HCT116 (cell line): ENCODE measurements around the gene MAGOHB. TPM values are rescaled to one million over a fixed set of nuclear protein-coding genes. Genes with fewer than 3 reads are reported as not detected.

Experiments
- ATAC-seq: fragments of 200-7000 bp; cut with Tn5 transposase; 2 replicates; pipeline ENCODE4 v1.9.1; 2020; ENCODE audit warnings: mild to moderate bottlenecking, moderate library complexity
- BruUV-seq: library from RNA; stranded (reverse); fragments of 400-500 nt; replicated peaks from 2 replicates; lab custom pipeline; 2021; lab: Mats Ljungman, UMichigan
- CTCF ChIA-PET: fragments of 300-600 bp; sonication (Branson Sonifier 250); formaldehyde crosslinking; loops from one replicate; lab custom pipeline; 2021; ENCODE audit warnings: antibody characterized with exemption; lab: Charles Lee
- POLR2A ChIA-PET: fragments of 300-600, 350-600 bp; sonication (Branson Sonifier 250); formaldehyde crosslinking; loops from one replicate; lab custom pipeline; 2021; ENCODE audit warnings: antibody characterized with exemption; lab: Charles Lee
- RAD21 ChIA-PET, 2 experiments: fragments of 300-600 bp; sonication (Branson Sonifier 250); formaldehyde crosslinking; loops; one replicate each; lab custom pipeline; 2023; ENCODE audit warnings: low total read pairs in 2 of 2; ENCODE audit not compliant: uncharacterized antibody in 2 of 2, unreplicated experiment in 2 of 2, low non-redundant PET in 1 of 2; lab: Charles Lee
- DNase-seq: peaks from one replicate; pipeline ENCODE4 v3.0.0-alpha.2; 2010; ENCODE audit warnings: low read depth, low spot score
- H2AFZ ChIP-seq: fragments of 200-600 bp; shearing (Covaris generic), sonication (generic); 2 replicates; pipeline ENCODE4 v1.6.1; 2017; ENCODE audit warnings: low read depth, mixed run types, mixed read lengths, antibody characterized with exemption, low read length; ENCODE audit not compliant: poor library complexity, severe bottlenecking
- H3K27ac ChIP-seq: 2 replicates; pipeline ENCODE4 v1.5.1; 2012; ENCODE audit warnings: low read depth, low read length
- H3K27me3 ChIP-seq: fragments of 200-600 bp; sonication (generic); 2 replicates; pipeline ENCODE4 v1.6.1; 2016; ENCODE audit warnings: mixed run types, low read length, mixed read lengths; ENCODE audit not compliant: insufficient read depth
- H3K36me3 ChIP-seq, 2 experiments: fragments of 200-500 bp in 1 of 2; fragments of 200-600 bp in 1 of 2; sonication (Bioruptor generic) in 1 of 2; sonication (generic) in 1 of 2; 2 replicates each; pipeline versions ENCODE4 v1.5.1 to v1.6.1; 2014 to 2016; ENCODE audit warnings: low read length in 2 of 2, inconsistent platforms in 1 of 2, mixed read lengths in 1 of 2, mixed run types in 1 of 2; ENCODE audit not compliant: insufficient read depth in 2 of 2, control insufficient read depth in 1 of 2
- H3K4me1 ChIP-seq, 2 experiments: fragments of 200-600 bp in 1 of 2; sonication (generic) in 1 of 2; 2 replicates each; pipeline versions ENCODE4 v1.5.1 to v1.6.1; 2012 to 2017; ENCODE audit warnings: low read length in 2 of 2, inconsistent platforms in 1 of 2, mild to moderate bottlenecking in 1 of 2, mixed read lengths in 1 of 2, mixed run types in 1 of 2, moderate library complexity in 1 of 2; ENCODE audit not compliant: insufficient read depth in 2 of 2, control insufficient read depth in 1 of 2
- H3K4me2 ChIP-seq: fragments of 200-600 bp; sonication (generic); 2 replicates; pipeline ENCODE4 v1.6.1; 2017; ENCODE audit warnings: mixed run types, low read length, mixed read lengths
- H3K4me3 ChIP-seq, 2 experiments: fragments of 200-600 bp in 1 of 2; sonication (generic) in 1 of 2; replicated peaks in 1 of 2; 2 replicates each; pipeline ENCODE4 v1.5.1; 2011 to 2016; ENCODE audit warnings: low read length in 2 of 2, control low read depth in 1 of 2, low read depth in 1 of 2, mild to moderate bottlenecking in 1 of 2, mixed read lengths in 1 of 2, mixed run types in 1 of 2
- H3K79me2 ChIP-seq: fragments of 200-600 bp; sonication (generic); 2 replicates; pipeline ENCODE4 v1.6.1; 2017; ENCODE audit warnings: mild to moderate bottlenecking, mixed run types, low read length, moderate library complexity, mixed read lengths; ENCODE audit not compliant: insufficient read depth
- H3K9ac ChIP-seq: fragments of 200-600 bp; sonication (generic); 2 replicates; pipeline ENCODE4 v1.6.1; 2016; ENCODE audit warnings: low read length, mixed read lengths
- H3K9me2 ChIP-seq: fragments of 200-600 bp; sonication (generic), shearing (Covaris generic); 2 replicates; pipeline ENCODE4 v1.6.1; 2017; ENCODE audit warnings: mixed run types, mild to moderate bottlenecking, moderate library complexity; ENCODE audit not compliant: insufficient read depth
- H3K9me3 ChIP-seq, 2 experiments: fragments of 200-500 bp in 1 of 2; fragments of 200-600 bp in 1 of 2; sonication (Bioruptor generic) in 1 of 2; sonication (generic) in 1 of 2; 2 replicates each; pipeline ENCODE4 v1.6.1; 2014 to 2017; ENCODE audit warnings: low read length in 2 of 2, mixed read lengths in 2 of 2, inconsistent platforms in 1 of 2, low read depth in 1 of 2, mild to moderate bottlenecking in 1 of 2, mixed run types in 1 of 2, moderate library complexity in 1 of 2; ENCODE audit not compliant: control insufficient read depth in 1 of 2, insufficient read depth in 1 of 2
- H4K20me1 ChIP-seq: fragments of 200-600 bp; sonication (generic), shearing (Covaris generic); 2 replicates; pipeline ENCODE4 v1.6.1; 2017; ENCODE audit warnings: mixed run types, mild to moderate bottlenecking, moderate library complexity; ENCODE audit not compliant: insufficient read depth
- ELF1 ChIP-seq: IDR thresholded peaks from 2 replicates; pipeline ENCODE4 v1.6.1; 2012; ENCODE audit warnings: low read depth, borderline replicate concordance
- POLR2A ChIP-seq: IDR thresholded peaks from 2 replicates; pipeline ENCODE4 v1.7.0; 2011; ENCODE audit warnings: borderline replicate concordance; ENCODE audit not compliant: insufficient read depth, insufficient read length; ENCODE audit errors: extremely low read depth
- RAD21 ChIP-seq: IDR thresholded peaks from 2 replicates; pipeline ENCODE4 v1.6.1; 2012; ENCODE audit warnings: low read depth, mild to moderate bottlenecking
- REST ChIP-seq: IDR thresholded peaks from 2 replicates; pipeline ENCODE4 v1.6.1; 2012; ENCODE audit warnings: low read depth
- TCF7L2 ChIP-seq: IDR thresholded peaks from 2 replicates; pipeline ENCODE4 v1.7.0; 2011; ENCODE audit warnings: borderline replicate concordance, inconsistent platforms; ENCODE audit not compliant: insufficient read depth, insufficient read length; ENCODE audit errors: extremely low read depth
- YY1 ChIP-seq: IDR thresholded peaks from 2 replicates; pipeline ENCODE4 v1.6.1; 2011; ENCODE audit warnings: low read length, low read depth, moderate library complexity, mild to moderate bottlenecking; ENCODE audit not compliant: insufficient replicate concordance; ENCODE audit errors: extremely low read depth
- intact Hi-C: fragments of 100-400 bp; cut with micrococcal nuclease; formaldehyde crosslinking; loops from 2 replicates; pipeline ENCODE4 v1.10.0; 2022
- total RNA-seq: library from RNA; stranded (reverse); gene quantifications from one replicate; pipeline ENCODE4 v1.2.1, GENCODE V29; 2021; ENCODE audit not compliant: unreplicated experiment

The MAGOHB gene
- total RNA-seq, 1 experiment from 2014 or later, result 55.8 TPM

DNA sequence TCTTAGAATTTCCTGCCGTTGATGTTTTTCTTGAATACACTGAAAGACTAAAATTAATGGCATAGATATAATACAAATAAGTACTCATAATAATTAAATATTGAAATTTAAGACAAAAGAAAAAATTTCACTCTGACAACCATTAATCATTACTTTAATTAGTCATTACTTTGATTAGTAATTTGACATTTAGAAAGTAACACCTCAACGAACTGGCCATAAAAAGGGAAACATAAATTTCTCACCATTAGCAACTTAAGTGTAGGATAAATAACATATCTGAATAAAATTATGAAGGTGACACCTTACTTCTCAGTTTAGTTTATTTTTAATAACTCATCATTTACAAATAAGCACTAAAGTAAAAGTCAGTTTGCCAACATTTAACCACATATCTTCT is 17.5 kb downstream of the MAGOHB start:
- no peak for ATAC-seq
- no peaks in the 10 kb centered on the region for H4K20me1 ChIP-seq
- no peak overlapping the region for H3K4me3 ChIP-seq
- TF ChIP-seq TCF7L2 (no peak), POLR2A (no peak), YY1 (no peak), ELF1 (no peak), REST (no peak), RAD21 (no peak)
- H3K9me2 ChIP-seq, result no peaks in the 10 kb centered on the region
- no peak for DNase-seq
- H3K9me3 ChIP-seq, result no peaks in the 10 kb centered on the region
- H3K9ac ChIP-seq, result no peak overlapping the region
- no peak overlapping the region for H3K4me2 ChIP-seq
- intact Hi-C loops, result no loop called here
- BruUV-seq, result no TSS peak
- ChIA-PET RAD21 (no interaction called here), POLR2A (no interaction called here), CTCF (no interaction called here)
- H2AFZ ChIP-seq, result no peak overlapping the region
- H3K27ac ChIP-seq, result no peak overlapping the region
- H3K4me1 ChIP-seq, result no peaks in the 10 kb centered on the region
- no peaks in the 10 kb centered on the region for H3K79me2 ChIP-seq
- H3K36me3 ChIP-seq, result peaks cover 0 to 7% of the 10 kb centered on the region in 2 experiments; a peak in 1 of 4 replicates
- no peaks in the 10 kb centered on the region for H3K27me3 ChIP-seq
